ENCODE measurements around the gene SYNPO2.

SYNPO2 gene

DNA sequence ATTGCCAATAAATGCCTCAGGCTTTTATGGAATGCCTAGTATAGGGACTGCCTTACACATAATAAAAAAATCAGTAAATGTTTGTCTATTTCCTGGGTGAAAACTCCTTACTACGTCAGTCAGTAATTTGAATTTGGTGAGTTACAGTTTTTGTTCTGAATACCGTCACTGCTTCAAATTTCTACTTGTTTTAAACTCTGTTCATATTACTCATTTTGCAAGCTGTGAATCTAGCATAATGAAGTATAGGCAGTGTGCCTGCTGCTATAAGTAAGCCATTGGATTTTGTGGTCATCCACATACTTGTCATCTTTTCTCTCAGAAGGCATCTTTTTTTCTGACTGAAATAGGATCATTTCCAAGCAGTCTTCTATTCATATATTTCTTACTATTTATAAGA, 43.1 kb downstream of the SYNPO2 start:
- in situ Hi-C loops (cut with HindIII; ENCODE audit: low sequenced_read_pairs) = no loop called here

DNA sequence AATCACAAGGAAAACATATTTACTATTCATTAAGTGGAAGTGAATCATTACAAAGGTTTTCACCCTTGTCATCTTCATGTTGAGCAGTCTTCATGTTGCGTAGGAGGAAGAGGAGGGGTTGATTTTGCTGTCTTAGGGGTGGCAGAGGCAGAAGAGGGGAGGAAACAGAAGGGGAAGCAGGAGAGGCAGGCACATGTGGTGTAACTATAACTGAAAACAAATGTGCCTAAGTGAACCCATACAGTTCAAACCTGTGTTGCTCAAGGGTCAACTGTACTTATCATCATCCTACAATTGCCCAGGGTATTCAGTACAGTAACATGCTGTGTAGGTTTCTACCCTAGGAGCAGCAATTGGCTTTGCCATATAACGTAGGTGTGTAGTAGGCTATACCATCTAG, 47.2 kb downstream of the SYNPO2 start:
- in situ Hi-C loops (cut with HindIII; ENCODE audit: low sequenced_read_pairs) = no loop called here

DNA sequence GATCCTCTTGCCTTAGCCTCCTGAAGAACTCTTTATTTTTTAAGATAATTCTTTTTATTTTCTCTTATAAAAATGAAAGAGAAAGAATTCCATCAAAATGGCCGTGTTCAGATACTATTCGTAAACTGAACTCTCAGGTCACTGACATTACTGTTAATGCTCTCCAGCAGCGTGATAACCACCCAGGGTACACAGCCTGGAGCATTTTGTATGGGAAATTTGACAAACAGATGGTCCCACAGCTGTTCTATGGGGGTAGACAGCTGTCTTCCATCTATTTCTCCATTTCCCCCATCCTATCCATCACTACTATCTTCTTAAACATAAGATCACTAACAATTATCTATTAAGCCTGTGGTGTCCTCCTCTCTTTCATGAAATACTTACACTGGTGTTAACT, 47.8 kb downstream of the SYNPO2 start:
- in situ Hi-C loops (cut with HindIII; ENCODE audit: low sequenced_read_pairs) = no loop called here

DNA sequence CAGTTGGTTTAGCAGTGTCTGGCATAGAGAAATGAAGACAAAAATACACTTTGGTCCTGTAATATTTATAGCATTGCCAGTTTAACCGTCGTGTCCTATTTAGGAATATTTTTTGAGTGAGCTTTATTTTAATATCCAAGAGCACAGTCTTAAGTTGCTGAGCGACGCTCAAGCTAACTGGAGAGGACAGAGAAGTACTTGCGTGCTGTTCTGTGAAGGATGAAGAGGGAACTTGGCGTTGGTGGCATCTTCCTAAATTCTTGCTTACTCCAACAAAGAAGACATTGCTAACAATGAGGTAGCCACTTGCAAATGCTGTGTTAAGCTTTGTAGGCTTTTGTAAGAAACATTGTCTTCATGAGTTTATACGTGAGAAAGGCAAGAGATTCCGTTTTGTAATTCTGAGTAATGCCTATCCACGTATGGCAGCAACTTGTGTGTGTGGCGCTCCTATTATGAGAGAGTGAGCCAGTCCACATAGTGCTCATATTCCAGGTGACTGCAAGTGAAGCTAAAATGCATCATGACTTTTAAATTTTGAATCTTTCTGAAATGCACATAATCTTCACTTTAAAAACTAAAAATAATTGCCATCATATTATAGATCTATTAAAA, 50.6 kb downstream of the SYNPO2 start:
- in situ Hi-C loops (cut with HindIII; ENCODE audit: low sequenced_read_pairs) = no loop called here

DNA sequence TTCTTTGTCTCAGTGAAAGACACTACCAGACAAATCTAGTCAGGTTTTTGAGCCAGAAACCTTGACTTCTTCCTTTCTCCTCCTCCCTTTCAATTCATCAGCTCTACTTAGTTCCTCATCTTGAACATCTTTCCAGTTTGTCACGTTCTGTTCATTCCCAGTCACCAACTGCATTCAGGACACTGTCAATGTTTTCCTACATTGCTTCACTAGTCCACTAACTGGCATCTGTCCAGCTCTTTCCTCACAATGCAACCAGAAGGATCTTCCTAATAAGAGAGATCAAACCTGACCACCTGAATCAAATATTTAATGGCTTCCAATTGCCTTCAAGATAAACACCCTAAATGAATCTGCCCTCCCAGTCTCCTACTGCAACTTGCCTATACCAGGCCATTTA, 52.5 kb downstream of the SYNPO2 start:
- in situ Hi-C loops (cut with HindIII; ENCODE audit: low sequenced_read_pairs) = no loop called here

DNA sequence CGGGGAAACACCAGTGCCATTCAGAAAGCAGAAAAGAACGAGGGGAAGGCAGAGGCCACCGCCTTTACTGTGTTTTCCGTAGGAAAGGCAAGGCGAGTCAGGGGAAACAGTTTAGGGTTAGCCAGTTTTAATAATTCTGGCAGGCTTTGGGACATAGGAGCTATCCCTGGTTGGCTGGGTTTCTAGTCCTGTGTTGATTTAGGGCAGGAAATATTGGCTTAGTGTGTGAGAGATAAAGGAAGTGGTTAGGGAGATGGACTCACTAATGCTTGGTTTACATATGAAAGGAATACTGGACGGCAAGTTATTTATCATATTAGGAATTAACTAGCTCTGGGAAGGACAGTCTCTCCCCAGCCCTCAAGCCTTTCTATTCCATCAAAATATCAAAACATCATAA, 53.1 kb downstream of the SYNPO2 start:
- in situ Hi-C loops (cut with HindIII; ENCODE audit: low sequenced_read_pairs) = no loop called here

DNA sequence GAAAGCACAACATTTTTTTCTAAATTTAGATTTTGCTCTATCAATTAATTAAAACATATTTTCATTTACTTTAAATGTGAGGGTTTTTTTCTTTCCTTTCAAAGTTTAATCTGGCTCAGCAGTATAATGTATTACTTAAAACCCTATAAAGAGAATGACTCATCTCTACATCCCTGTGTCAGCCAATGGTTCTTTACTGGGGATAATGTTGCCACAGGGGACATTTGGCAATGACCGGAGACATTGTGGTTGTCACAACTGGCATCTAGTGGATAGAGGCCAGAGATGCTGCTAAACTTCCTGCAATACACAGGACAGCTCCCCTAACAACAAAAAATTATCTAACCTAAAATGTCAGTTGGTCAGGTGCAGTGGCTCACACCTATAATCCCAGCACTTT, 53.8 kb downstream of the SYNPO2 start:
- in situ Hi-C loops (cut with HindIII; ENCODE audit: low sequenced_read_pairs) = no loop called here

DNA sequence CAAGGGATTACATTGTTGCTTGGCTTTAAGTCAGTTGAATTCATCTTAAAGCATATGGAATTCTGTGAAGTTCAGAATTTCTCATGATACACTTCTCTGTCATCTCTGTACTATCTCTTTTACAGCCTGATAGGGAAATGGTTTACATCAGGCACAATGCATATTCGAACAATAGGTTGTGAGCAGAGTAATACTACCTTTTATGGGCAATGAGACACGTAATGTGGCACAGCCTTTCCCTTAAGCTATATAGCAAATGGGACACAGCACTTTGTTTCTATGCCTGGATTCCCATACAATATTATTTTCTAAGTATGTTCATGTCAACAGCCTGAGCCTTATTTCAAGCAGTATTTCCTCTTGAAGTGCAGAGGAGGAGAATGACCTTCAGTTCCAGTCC, 58.4 kb downstream of the SYNPO2 start:
- in situ Hi-C loops (cut with HindIII; ENCODE audit: low sequenced_read_pairs) = no loop called here

DNA sequence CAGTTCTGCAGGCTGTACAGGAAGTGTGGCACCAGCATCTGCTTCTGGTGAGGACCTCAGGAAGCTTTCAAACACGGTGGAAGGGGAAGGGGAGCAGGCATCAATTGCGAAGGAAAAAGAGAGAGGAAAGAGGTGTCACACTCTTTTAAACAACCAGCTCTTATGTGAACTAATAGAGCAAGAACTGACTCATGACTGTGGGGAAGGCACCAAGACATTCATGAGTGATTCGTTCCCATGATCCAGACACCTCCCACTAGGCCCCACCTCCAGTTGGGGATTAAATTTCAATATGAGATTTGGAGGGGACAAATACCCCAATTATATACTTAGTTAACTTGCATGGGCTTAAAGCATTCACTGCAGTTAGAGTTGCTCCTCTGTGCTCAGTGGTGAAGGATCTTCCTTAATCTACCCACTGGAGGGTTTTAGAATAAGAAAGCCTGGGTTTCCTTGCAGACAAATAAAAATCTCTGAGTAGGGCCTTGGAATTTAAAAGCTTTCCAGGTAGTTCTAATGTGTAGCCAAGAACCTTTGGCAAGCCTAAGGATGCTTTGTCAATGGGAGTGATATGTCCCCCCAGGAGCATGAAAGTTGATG, 60.0 kb downstream of the SYNPO2 start:
- in situ Hi-C loops (cut with HindIII; ENCODE audit: low sequenced_read_pairs) = no loop called here

DNA sequence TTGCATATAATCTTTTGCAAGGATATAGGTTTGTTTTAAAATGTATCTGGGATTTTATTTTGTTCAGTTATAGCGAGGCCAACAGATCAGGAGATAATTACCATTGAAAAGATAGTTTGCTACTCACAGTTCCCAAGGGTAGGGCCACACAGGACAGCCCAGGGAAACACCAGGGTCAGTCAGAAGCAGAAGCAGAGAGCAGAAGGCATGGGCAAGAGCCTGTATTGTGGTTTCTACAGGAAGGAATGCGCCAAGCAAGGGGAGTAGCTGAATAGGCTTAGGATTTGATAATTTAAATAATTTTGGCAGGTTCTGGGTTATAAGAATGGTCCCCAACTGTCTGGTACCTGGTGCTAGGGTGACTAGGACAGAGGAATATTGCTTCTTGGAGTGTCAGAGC, 61.6 kb downstream of the SYNPO2 start:
- in situ Hi-C loops (cut with HindIII; ENCODE audit: low sequenced_read_pairs) = no loop called here

DNA sequence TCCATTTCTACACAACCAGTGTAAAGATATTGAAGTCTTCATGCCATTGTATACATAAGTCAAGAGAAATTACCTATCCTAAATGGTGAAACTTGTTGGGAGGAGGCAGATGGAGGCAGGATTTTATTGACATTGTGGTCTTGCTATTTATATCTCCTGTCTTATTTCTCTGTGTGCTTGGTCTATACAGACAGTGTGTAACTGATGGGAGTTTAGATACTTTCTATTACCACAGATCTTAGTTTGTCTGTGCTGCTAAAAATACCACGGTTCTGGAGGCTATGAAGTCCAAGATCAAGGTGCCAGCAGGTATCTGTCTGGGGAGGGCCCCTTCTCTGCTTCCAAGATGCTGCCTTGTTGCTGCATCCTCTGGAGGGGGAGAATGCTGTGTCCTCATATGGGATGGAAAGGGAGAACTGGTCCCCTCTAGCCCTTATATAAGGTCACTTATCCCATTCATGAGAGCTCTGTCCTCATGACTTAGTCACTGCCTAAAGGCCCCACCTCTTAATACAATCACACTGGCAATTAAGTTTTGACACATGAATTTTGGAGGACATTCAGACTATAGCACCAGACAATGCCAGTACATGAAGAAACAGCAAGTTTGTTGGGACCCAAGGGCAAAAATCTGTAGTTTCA, 62.4 kb downstream of the SYNPO2 start:
- in situ Hi-C loops (cut with HindIII; ENCODE audit: low sequenced_read_pairs) = no loop called here

DNA sequence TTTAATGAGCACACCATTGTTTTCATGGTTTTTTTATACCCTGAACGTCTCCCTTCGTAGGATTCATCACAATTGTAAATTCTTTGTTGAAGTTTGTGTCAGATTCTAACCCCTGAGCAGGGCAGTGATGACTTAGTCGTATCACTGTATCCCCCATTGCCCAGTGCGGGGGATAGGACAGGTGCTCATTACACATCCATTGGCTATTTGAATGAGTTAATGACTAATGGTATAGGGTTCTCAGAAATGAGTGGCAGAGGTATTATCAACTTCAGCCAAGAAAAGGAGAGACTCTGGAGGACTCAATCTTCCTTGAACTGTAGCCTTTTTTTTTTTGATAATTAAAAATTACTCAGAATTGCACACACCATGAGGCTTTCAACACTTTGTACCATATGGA, 64.6 kb downstream of the SYNPO2 start:
- in situ Hi-C loops (cut with HindIII; ENCODE audit: low sequenced_read_pairs) = no loop called here

DNA sequence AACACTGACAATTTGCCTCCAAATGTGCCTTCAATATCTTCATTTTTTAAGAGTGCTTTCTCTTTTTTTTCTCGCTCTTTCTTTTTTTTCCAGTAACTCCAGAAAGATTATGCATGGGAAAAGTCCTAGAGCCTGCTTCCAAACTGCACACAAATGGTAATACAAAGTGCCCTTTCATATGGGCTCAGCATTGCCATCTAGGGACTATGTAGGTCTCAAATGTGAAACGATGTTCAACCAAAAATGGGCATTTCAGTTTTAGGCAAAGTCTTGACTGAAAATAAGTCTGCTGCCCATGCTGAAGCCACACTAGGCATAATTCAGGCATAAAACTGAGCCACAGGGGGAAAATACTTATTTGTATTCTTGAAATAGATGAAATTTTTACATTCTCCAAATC, 65.6 kb downstream of the SYNPO2 start:
- in situ Hi-C loops (cut with HindIII; ENCODE audit: low sequenced_read_pairs) = no loop called here

DNA sequence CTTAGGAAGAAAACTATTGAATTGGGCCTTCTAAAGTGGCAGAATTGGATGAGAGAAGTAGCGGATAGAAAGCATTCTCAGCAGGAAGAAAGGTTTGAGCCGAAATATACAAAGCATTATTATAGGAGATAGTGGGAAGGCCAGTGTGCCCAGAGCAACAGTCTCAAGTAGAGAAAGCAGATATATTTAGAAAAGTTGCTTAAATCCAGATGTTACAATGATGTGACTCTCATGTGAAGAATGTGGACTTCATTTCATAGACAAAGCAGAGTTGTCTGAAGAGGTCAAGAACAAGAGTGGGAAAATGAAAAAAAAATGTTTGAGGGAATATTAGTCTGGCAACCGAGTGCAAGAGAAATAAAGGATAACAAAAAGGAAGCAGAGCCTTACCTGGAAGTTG, 66.9 kb downstream of the SYNPO2 start:
- in situ Hi-C loops (cut with HindIII; ENCODE audit: low sequenced_read_pairs) = no loop called here

DNA sequence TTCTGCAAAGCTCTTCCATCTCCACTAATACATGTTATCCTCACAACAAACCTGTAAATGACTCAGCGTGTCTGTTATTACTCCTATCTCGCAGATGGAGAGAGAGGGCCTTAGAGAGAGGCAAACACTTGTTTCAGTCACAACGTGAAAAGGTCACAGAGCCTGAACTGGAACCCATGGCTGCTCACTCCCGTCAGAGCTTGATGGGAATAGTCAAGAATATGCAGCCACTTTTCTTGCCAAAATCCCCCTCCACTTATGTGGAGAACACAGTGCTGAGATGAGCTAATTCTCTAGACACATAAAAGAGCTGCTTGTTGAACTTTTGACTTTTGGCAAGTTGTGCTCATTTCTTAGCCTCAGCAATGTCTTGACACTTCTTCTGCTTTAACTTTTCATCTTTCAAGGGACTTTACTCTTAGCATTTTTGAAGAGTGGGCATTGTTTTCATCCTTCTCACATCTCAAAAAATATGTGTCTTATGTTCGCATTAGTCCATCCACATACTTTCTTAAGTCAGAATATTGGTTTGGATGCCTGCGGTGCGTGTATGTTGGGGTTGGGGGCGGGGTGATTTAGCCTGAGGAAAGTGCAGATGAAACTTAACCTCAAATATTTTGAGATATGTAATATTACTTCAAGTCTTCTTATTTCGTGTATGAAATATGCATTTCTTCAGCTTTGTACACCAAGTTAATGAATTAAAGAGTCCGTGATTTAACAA, 69.2 kb downstream of the SYNPO2 start:
- in situ Hi-C loops (cut with HindIII; ENCODE audit: low sequenced_read_pairs) = no loop called here

DNA sequence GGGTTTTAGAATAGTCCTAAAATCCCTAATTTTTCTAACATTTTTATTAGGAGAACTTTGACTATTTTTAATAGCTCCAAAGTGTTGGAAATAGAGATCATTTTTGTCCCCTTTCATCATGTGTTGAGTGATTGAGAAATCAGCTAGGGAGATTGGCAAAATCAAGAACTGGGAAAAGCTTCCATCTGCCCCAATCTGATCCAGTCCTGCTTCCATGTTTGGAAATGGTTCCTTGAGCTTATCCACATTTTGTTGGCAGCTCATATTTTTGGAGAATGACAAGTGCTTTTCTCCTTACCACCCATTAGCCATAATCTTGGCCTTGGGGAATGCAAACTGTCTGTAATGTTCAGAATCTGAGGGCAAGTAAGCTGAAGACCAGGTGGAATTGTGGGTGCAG, 73.9 kb downstream of the SYNPO2 start:
- in situ Hi-C loops (cut with HindIII; ENCODE audit: low sequenced_read_pairs) = loop anchor here (5.0 kb wide), 1 partner anchor 55 kb away; no protein-coding TSS in a partner anchor

DNA sequence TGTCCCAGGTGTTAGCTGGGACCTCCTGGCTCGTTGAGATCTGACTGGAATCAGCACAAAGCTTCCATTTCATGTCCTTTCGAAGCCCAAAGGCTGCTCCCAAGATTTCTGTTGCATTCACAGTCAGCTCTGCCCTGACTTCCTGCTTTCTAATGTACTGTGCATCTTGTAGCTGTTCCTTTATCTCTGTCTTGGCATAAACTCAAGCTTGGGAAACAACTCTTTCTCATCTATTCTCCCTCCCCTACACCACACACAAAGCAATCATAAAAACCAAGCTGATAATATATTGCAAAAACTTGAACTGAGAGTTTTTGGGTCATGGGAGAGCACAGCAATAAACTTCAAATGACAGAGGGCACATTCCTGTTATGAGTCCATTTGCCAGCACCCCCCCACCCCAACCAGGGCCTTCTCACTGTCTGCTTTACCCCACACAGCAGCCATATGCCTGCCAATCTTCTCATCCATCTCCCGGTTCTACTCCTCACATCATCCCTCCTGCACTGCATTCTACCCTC, 76.3 kb downstream of the SYNPO2 start:
- in situ Hi-C loops (cut with HindIII; ENCODE audit: low sequenced_read_pairs) = loop anchor here (5.0 kb wide), 1 partner anchor 58 kb away; no protein-coding TSS in a partner anchor

DNA sequence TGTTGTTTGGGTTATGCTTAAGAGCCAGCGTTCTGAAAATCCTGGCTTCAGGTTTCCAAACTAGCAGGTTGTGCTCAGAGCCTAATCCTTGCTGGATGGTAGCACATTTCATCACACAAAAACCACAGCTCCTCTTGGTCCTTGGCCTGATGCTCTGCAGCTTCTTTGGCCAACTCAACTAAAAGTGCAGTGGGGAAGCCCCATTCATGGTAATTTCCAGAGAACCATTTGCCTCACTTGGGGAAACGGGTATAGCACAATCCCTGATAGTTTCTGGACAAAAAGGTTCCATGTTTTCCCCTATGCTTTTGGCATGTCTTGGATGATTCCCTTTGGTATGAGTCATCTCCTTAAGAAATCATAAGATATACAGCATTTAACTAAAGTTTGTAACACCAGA, 78.7 kb downstream of the SYNPO2 start:
- in situ Hi-C loops (cut with HindIII; ENCODE audit: low sequenced_read_pairs) = no loop called here

DNA sequence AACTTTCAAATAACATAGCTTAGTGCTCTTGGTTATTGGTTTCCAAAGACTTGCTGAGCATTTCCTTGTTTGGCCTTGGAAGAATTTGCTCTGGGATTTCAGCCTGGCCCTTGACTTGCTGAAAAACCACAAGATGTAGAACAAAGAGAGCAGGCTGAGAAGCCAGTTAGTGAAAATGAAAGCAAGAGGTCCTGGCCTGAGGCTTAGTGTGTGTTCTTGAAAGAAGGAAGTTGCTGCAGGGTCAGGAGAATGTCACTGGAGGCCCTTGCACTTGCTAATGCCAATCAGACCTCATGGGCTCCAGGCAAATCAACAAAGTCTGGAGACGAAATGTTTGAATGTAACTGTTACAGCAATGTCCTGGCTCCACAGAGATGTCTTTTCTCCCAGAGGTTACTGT, 79.4 kb downstream of the SYNPO2 start:
- in situ Hi-C loops (cut with HindIII; ENCODE audit: low sequenced_read_pairs) = no loop called here

DNA sequence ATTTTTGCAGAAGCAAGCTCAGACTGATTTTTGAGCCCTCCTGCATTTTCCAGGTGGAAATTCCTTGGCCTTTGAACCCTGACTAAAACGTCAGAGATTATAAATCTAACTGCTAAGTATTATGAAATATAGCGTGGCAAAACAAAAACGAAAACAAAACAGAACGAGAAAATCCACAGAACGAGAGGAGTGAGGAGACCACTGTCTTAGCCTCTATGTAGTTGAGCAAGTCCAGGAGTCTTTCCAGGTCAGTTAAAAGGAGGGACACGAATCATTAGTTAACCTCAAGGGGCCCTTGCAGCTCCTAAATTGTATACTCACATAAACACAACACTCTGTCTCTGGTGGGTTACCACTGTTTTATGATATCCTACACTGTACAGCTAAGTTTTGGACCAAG, 80.2 kb downstream of the SYNPO2 start:
- in situ Hi-C loops (cut with HindIII; ENCODE audit: low sequenced_read_pairs) = no loop called here

DNA sequence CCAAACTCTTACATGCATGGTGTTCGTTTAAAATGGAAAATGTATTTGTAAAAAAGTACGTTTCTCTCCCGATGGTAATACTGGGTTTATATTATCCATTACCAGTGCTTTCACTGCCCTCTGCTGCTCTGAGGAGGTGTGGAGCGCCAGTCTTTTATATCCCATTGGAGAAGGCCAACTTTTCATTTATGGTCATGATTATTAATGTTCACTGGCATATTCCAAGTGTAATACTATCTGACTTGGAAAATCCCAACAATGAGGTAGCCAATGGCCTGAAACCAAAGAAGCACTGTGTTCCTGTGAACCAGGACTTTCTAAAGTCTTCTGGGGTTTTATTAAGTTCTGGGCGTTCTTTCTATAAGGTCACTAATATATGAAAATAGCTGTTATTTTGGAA, 80.7 kb downstream of the SYNPO2 start:
- in situ Hi-C loops (cut with HindIII; ENCODE audit: low sequenced_read_pairs) = no loop called here

DNA sequence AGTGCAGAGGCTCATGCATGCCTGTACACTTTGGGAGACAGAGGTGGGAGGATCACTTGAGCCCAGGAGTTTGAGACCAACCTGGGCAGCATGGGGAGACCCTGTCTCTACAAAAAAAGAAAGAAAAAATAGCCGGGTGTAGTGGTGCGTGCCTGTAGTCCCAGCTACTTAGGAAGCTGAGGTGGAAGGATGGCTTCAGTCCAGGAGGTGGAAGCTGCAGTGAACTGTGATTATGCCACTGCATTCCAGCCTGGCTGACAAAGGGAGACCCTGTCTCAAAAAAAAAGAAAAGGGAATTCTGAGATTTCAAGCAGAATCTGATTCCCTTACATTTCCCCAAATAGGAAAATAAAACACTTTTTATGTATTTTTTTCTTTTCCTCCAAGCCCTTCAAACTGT, 83.5 kb downstream of the SYNPO2 start:
- in situ Hi-C loops (cut with HindIII; ENCODE audit: low sequenced_read_pairs) = no loop called here

Measured in endothelial cell of hepatic sinusoid (primary cell).